GM12878 (cell line): ENCODE data around the gene ANKRD65. TPM values are rescaled to one million over a fixed set of nuclear protein-coding genes. Genes with fewer than 3 reads are reported as not detected.

Source experiments
- ATAC-seq: fragments of 200-7000 bp; cut with Tn5 transposase; 3 replicates; pipeline ENCODE4 v1.9.1; 2020; ENCODE audit warnings: mild to moderate bottlenecking, moderate library complexity
- BruUV-seq: library from RNA; stranded (reverse); fragments of 400-500 nt; replicated peaks from 2 replicates; lab custom pipeline; 2021; lab: Mats Ljungman, UMichigan
- CTCF ChIA-PET: fragments of 300-600 bp; sonication (Branson Sonifier 250); formaldehyde crosslinking; extraction: SDS; loops from one replicate; lab custom pipeline; 2021; ENCODE audit warnings: inconsistent platforms; lab: Yijun Ruan, JAX
- POLR2A ChIA-PET: fragments of 350-600 bp; formaldehyde crosslinking; extraction: SDS; loops from one replicate; lab custom pipeline; 2021; ENCODE audit warnings: inconsistent platforms; lab: Charles Lee
- RAD21 ChIA-PET: fragments of 300-600 bp; sonication (Branson Sonifier 250); formaldehyde crosslinking; loops from one replicate; lab custom pipeline; 2023; ENCODE audit warnings: antibody characterized with exemption; ENCODE audit not compliant: unreplicated experiment; lab: Charles Lee
- SMC1A ChIA-PET: fragments of 300-600 bp; sonication (Branson Sonifier 250); formaldehyde crosslinking; loops from one replicate; lab custom pipeline; 2023; ENCODE audit not compliant: unreplicated experiment, uncharacterized antibody; lab: Charles Lee
- DNase-seq: peaks from one replicate; pipeline ENCODE4 v3.0.0-alpha.2; 2011; ENCODE audit warnings: low read depth, low spot score
- FAIRE-seq: peaks from 3 replicates; lab custom pipeline; 2011; peaks lifted over from hg19 to GRCh38; lab: Jason Lieb, UNC
- H2AFZ ChIP-seq: 2 replicates; pipeline ENCODE4 v1.6.0; 2011; ENCODE audit warnings: low read depth, low read length, control low read depth; ENCODE audit not compliant: control insufficient read depth
- H3K27ac ChIP-seq: 2 replicates; pipeline ENCODE4 v1.5.1; 2011; ENCODE audit warnings: control low read depth; ENCODE audit not compliant: control insufficient read depth, insufficient read depth
- H3K27me3 ChIP-seq, 2 experiments: replicated peaks in 1 of 2; 2 replicates each; pipeline versions ENCODE4 v1.6.0 to v1.6.1; 2011; ENCODE audit warnings: low read length in 1 of 2; ENCODE audit not compliant: control insufficient read depth in 2 of 2, insufficient read depth in 2 of 2
- H3K36me3 ChIP-seq, 2 experiments: 2 replicates each; pipeline ENCODE4 v1.5.1; 2011; ENCODE audit warnings: low read length in 1 of 2; ENCODE audit not compliant: control insufficient read depth in 2 of 2, insufficient read depth in 2 of 2
- H3K4me1 ChIP-seq: 2 replicates; pipeline ENCODE4 v1.6.1; 2011; ENCODE audit warnings: mild to moderate bottlenecking, low read length, moderate library complexity, mixed read lengths; ENCODE audit not compliant: control insufficient read depth, insufficient read depth
- H3K4me2 ChIP-seq: 2 replicates; pipeline ENCODE4 v1.6.0; 2011; ENCODE audit warnings: control low read depth; ENCODE audit not compliant: control insufficient read depth, insufficient read depth
- H3K4me3 ChIP-seq: fragments of 200-600 bp; sonication (generic); 2 replicates; pipeline ENCODE4 v1.5.1; 2016
- H3K79me2 ChIP-seq: 2 replicates; pipeline ENCODE4 v1.6.0; 2011; ENCODE audit warnings: low read length; ENCODE audit not compliant: control insufficient read depth, insufficient read depth
- H3K9ac ChIP-seq: 2 replicates; pipeline ENCODE4 v1.8.0; 2011; ENCODE audit warnings: low read length, control low read depth, mixed read lengths; ENCODE audit not compliant: control insufficient read depth, insufficient read depth
- H3K9me3 ChIP-seq: replicated peaks from 3 replicates; pipeline ENCODE4 v1.5.1; 2011; ENCODE audit warnings: mild to moderate bottlenecking, low read length; ENCODE audit not compliant: control insufficient read depth, insufficient read depth
- H4K20me1 ChIP-seq: 2 replicates; pipeline ENCODE4 v1.6.0; 2011; ENCODE audit not compliant: control insufficient read depth, insufficient read depth
- CEBPZ ChIP-seq: fragments of 150-350 bp; IDR thresholded peaks from 2 replicates; pipeline ENCODE4 v1.6.1; 2016; ENCODE audit warnings: low read depth, low read length
- RCOR1 ChIP-seq: conservative IDR thresholded peaks from 2 replicates; pipeline ENCODE4 v1.6.1; 2012; ENCODE audit warnings: low read depth, low read length, improper control_type of control experiment
- SP1 ChIP-seq: IDR thresholded peaks from one replicate; pipeline ENCODE4 v1.6.1; 2011; ENCODE audit warnings: low read depth, low read length
- ZNF207 ChIP-seq: fragments of 450-650 bp; IDR thresholded peaks from 2 replicates; pipeline ENCODE4 v1.6.1; 2014; ENCODE audit warnings: antibody characterized with exemption, mild to moderate bottlenecking, borderline replicate concordance
- WGBS: methylation state at CpG from one replicate; pipeline ENCODE4 v1.1.6; 2016; ENCODE audit warnings: low lambda C conversion rate; ENCODE audit not compliant: insufficient replicate concordance, insufficient coverage; ENCODE audit errors: missing lambda C conversion rate; 5-methylcytosine and 5-hydroxymethylcytosine counted together
- in situ Hi-C: fragments of 300-500 bp; cut with MboI; formaldehyde crosslinking; loops from 9 replicates; pipeline ENCODE4 v1.14.3; 2018; ENCODE audit warnings: mixed read lengths
- intact Hi-C: fragments of 100-400 bp; cut with micrococcal nuclease; formaldehyde crosslinking; loops from one replicate; pipeline ENCODE4 v1.14.2; 2022; ENCODE audit not compliant: unreplicated experiment
- polyA plus RNA-seq, 11 experiments: library from polyadenylated mRNA; depleted of rRNA in 4 of 11; unstranded in 6 of 11; stranded (reverse) in 5 of 11; fragments of >200 nt; fragmentation: Nextera tagmentation in 4 of 11; fragmentation: Illumina TruSeq in 1 of 11; extraction: Ambion mirVana in 4 of 11; extraction: Trizol in 1 of 11; gene quantifications; 1 replicate in 1 of 11; 2 replicates in 10 of 11; pipeline versions ENCODE4 v1.2.1 to v1.2.3, GENCODE V29; 2011 to 2016; ENCODE audit warnings: inconsistent platforms in 2 of 11, missing spikeins in 2 of 11, low read depth in 1 of 11
- total RNA-seq, 4 experiments: library from RNA; depleted of rRNA in 3 of 4; stranded (reverse); fragments of >200 nt in 3 of 4; fragmentation: Illumina TruSeq in 1 of 4; extraction: Trizol in 1 of 4; gene quantifications; 2 replicates each; pipeline versions ENCODE4 v1.2.1 to v1.2.3, GENCODE V29; 2013 to 2021
- TF ChIP-seq, protein P1 (sequence below): fragments of 450-650 bp; formaldehyde crosslinking; IDR thresholded peaks from 2 replicates; pipeline ENCODE4 v1.4.0; 2022; ENCODE audit warnings: mild to moderate bottlenecking, moderate library complexity

The ANKRD65 gene
- total and polyA plus RNA-seq, 10 of the 15 experiments (the other 5 are each of a cell fraction or from before 2014, with no cell fraction given), result 0.05 to 2.8 (median 0.37) TPM

- ATAC-seq (no peak), DNase-seq (no peak), FAIRE-seq (no peak)
- Histone ChIP-seq H3K4me1 (no peaks in the 10 kb centered on the region), H3K9ac (no peak overlapping the region), H3K27me3 (no peaks in the 10 kb centered on the region), H2AFZ (no peak overlapping the region), H3K4me2 (no peak overlapping the region), H3K79me2 (peaks cover 1% of the 10 kb centered on the region; the same call in 1 of the 2 replicates), H3K4me3 (no peak overlapping the region), H4K20me1 (no peaks in the 10 kb centered on the region), H3K36me3 (peaks cover 42 to 43% of the 10 kb centered on the region in 2 experiments), H3K9me3 (no peaks in the 10 kb centered on the region), H3K27ac (no peak overlapping the region)
- in situ Hi-C loops (no loop called here), intact Hi-C loops (no loop called here)
- POLR2A ChIA-PET, result no interaction called here
- TF ChIP-seq, protein P1, sequence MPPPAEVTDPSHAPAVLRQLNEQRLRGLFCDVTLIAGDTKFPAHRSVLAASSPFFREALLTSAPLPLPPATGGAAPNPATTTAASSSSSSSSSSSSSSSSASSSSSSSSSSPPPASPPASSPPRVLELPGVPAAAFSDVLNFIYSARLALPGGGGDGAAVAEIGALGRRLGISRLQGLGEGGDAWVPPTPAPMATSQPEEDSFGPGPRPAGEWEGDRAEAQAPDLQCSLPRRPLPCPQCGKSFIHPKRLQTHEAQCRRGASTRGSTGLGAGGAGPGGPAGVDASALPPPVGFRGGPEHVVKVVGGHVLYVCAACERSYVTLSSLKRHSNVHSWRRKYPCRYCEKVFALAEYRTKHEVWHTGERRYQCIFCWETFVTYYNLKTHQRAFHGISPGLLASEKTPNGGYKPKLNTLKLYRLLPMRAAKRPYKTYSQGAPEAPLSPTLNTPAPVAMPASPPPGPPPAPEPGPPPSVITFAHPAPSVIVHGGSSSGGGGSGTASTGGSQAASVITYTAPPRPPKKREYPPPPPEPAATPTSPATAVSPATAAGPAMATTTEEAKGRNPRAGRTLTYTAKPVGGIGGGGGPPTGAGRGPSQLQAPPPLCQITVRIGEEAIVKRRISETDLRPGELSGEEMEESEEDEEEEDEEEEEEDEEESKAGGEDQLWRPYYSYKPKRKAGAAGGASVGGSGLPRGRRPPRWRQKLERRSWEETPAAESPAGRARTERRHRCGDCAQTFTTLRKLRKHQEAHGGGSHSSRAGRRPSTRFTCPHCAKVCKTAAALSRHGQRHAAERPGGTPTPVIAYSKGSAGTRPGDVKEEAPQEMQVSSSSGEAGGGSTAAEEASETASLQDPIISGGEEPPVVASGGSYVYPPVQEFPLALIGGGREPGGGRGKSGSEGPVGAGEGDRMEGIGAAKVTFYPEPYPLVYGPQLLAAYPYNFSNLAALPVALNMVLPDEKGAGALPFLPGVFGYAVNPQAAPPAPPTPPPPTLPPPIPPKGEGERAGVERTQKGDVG (CRISPR knock-in tag), result no peak
- TF ChIP-seq RCOR1 (no peak), SP1 (no peak), CEBPZ (no peak), ZNF207 (no peak)
- RAD21 ChIA-PET, result no interaction called here
- no TSS peak for BruUV-seq
- SMC1A ChIA-PET, result no interaction called here
- 89% methylated on average over 16 of the region's 16 CpGs for WGBS
- CTCF ChIA-PET, result interaction anchor here (0.9 to 1.4 kb wide), 2 partner anchors 11 to 14 kb away, joined by 3 to 4 read pairs; partner anchors contain the start of gene CCNL2
Measured at GRCh38 chr1:1388078-1388472, 33.0 kb downstream of the ANKRD65 start.
